ENCODE data around the gene LRRN4CL. TPM values are rescaled to one million over a fixed set of nuclear protein-coding genes. Genes with fewer than 3 reads are reported as not detected.

Gene LRRN4CL
- total RNA-seq, 2 experiments from 2014 or later, result 0.16 TPM; not detected in 1

DNA sequence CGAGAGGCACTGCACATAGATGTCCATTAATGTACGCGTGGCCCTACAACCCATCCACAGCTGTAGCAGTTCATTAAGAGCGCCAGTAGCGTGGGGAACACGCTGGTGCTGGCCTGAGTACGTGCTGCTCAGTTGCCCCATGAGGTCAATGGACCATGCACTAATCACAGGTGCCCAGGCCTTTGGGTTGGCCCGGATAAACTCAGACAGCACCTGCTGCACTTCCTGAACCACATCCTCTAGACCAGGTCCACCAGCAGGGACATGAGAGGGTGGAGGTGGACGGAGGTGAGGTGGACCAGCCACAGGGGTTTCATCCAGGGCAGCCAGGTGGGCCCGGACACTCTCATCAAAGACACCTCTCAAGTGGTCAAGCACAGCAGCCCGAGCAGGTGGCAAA, 39.8 kb downstream of the LRRN4CL start:
- no peak for ATAC-seq
- ChIA-PET POLR2A (interaction anchor here (0.6 to 4.1 kb wide), 4 partner anchors 15 to 78 kb away, joined by 3 to 21 read pairs (median 4); partner anchors contain the start of genes C11orf98, CSKMT and HNRNPUL2), CTCF (interaction anchor here (0.7 to 1.2 kb wide), 3 partner anchors 15 to 112 kb away, joined by 3 to 4 read pairs (median 3); partner anchors contain the start of genes POLR2G and TUT1)
- no peaks in the 10 kb centered on the region for H3K27me3 Mint-ChIP-seq
- peaks cover 20% of the 10 kb centered on the region for H3K36me3 Mint-ChIP-seq (ENCODE audit: low read depth)
- no peak for DNase-seq
- H3K9me3 Mint-ChIP-seq (ENCODE audit: low read depth), result no peaks in the 10 kb centered on the region
- intact Hi-C loops (cut with DNase I, micrococcal nuclease), result no loop called here
- no peak overlapping the region for H3K4me3 Mint-ChIP-seq
- no peak overlapping the region for H3K27ac Mint-ChIP-seq
- H3K4me1 Mint-ChIP-seq, result peaks cover 35% of the 10 kb centered on the region

DNA sequence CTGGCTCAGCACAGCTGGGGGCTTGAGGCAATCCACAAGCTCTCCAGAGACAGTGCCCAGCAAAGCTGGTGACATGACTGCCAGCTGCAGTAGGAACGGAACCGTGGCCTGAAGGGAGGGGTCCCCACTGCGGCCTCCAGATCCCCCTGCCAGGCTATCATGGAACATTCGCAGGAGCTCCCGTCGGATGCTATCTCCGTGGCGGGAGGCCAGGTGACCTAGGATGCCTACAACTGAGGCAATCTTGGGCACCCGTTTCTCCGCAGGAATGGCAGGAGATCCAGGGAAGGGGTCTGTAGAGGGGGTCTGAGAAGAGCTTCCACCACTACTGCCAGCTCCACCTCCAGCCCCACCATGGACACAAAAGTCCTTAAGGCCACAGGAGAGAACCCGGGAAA, 40.4 kb downstream of the LRRN4CL start:
- Mint-ChIP-seq H3K27me3 (no peaks in the 10 kb centered on the region), H3K27ac (no peak overlapping the region), H3K9me3 (ENCODE audit: low read depth) (no peaks in the 10 kb centered on the region), H3K4me1 (peaks cover 34% of the 10 kb centered on the region), H3K4me3 (no peak overlapping the region), H3K36me3 (ENCODE audit: low read depth) (peaks cover 24% of the 10 kb centered on the region)
- intact Hi-C loops (cut with DNase I, micrococcal nuclease), result no loop called here
- ChIA-PET POLR2A (interaction anchor here (1.4 to 4.1 kb wide), 2 partner anchors 16 to 78 kb away, joined by 4 to 21 read pairs; partner anchors contain the start of genes C11orf98, CSKMT and HNRNPUL2), CTCF (interaction anchor here (0.5 to 1.2 kb wide), 3 partner anchors 15 to 131 kb away, joined by 3 to 4 read pairs (median 4); partner anchors contain the start of gene TUT1)
- no peak for ATAC-seq
- no peak for DNase-seq

DNA sequence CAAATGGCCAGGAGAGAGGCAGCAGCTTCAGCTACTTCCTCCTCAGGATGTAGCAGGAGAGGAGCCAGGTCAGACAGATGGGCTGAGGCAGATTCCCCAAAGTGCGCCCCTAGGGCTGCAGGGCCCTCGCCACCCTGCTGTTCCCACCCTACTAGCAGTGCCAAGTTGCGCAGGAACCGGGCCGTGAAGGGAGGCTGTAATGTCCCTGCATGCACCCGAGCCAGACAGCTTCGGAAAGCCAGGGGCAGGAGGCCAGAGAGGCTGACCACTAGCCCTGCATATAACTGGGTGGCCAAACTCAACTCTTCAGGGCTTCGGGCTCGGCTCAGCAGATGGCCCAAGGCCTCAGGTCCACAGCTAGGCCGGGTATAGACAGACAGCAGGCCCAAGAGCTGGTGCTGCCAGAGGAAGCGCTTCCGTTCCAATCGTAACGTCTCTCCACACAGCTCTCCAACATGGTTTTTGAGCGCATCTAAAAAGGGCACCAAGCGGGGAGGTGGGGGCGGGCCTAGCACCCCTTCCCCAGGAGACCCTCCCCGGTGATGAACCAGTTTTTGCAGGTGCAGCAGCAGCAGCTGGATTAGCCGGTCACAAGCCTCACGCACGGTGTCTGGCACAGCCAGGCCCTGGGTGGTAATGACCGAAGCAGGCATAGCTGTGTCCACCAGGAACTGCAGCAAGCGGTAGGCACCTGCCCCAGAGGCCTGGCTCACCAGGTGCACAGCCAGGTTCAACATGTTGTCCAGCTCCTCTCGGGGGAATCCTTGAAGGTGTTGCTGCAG, 41.0 kb downstream of the LRRN4CL start:
- no peaks in the 10 kb centered on the region for H3K27me3 Mint-ChIP-seq
- H3K27ac Mint-ChIP-seq, result no peak overlapping the region
- no peak for ATAC-seq
- H3K4me3 Mint-ChIP-seq, result no peak overlapping the region
- no peaks in the 10 kb centered on the region for H3K9me3 Mint-ChIP-seq (ENCODE audit: low read depth)
- peaks cover 31% of the 10 kb centered on the region for H3K4me1 Mint-ChIP-seq
- ChIA-PET CTCF (interaction anchor here (0.5 to 1.2 kb wide), 4 partner anchors 16 to 131 kb away, joined by 3 to 4 read pairs (median 4); partner anchors contain the start of gene TUT1), POLR2A (interaction anchor here (4.1 kb wide), 1 partner anchor 16 kb away, joined by 21 read pairs; the partner anchor contains the start of genes C11orf98 and CSKMT)
- intact Hi-C loops (cut with DNase I, micrococcal nuclease), result no loop called here
- peaks cover 26% of the 10 kb centered on the region for H3K36me3 Mint-ChIP-seq (ENCODE audit: low read depth)
- DNase-seq, result no peak

DNA sequence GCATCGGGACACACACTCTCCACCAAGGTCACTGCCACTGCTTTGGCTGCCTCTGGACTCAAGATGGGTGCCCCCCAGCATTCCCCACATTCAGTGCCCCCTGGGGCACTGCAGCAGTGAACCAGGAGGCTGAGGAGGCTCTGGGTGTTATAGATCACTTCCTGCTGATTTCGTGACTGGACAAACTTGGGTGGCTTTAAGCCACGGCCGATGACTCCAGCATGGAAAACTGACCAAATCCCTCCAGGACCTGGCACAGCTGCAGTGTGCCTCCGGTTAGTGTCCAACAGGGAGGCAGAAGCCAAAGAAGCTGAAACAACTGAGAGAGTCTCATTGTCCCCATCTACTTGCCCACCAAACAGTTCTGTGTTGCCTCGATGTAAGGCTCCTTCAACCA, 41.7 kb downstream of the LRRN4CL start:
- intact Hi-C loops (cut with DNase I, micrococcal nuclease), result loop anchor here in 1 of 2 experiments (2.0 kb wide), 2 partner anchors 17 to 35 kb away; partner anchors contain the start of genes C11orf98, CSKMT, EML3 and ROM1
- CTCF ChIA-PET, result no interaction called here

DNA sequence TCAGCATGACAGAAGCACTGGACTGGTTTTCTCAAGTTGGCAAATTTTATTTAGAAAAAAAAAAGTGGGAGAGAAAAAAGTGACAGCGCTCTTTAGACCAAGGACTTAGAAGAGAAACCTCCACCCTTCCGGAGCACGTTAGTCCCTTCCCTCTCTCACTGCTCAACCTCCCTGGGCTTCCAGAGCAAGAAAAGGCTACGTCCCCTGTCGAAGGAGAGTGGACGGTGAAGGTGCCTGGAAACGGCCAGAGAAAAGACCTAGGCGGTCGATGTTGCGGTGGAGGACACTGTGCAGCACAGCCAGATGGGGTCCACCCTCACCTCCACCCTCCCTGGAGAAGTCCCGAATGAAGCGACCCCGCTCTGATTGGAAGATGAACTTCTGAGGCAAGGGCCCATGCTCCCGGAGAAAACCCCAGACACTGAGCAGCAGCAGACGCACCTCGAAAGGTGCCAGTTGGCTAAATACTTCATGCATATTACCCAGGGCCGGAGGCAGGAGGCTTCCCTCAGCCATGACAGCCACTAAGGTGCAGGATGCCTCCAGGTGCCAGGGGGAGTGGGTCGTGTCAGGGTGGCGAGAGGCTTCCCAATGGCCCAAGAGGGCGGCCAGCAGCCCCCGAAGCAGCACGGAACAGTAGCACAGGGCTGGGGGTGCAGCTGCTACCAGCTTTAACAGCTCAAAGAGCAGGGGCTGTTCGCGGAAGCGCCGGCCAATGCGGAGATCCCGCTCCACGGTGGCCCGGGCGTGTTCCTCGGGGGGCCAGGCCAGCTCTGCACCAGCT, 42.3 kb downstream of the LRRN4CL start:
- H3K27me3 Mint-ChIP-seq, result no peaks in the 10 kb centered on the region
- peak overlapping the region; percentile 93 for H3K27ac Mint-ChIP-seq

More for the DNA sequence above, 41.7 kb downstream of the LRRN4CL start:
- H3K36me3 Mint-ChIP-seq (ENCODE audit: low read depth), result peaks cover 32% of the 10 kb centered on the region
- no peak for ATAC-seq
- POLR2A ChIA-PET, result interaction anchor here (4.1 kb wide), 1 partner anchor 17 kb away, joined by 21 read pairs; the partner anchor contains the start of genes C11orf98 and CSKMT
- H3K4me3 Mint-ChIP-seq, result no peak overlapping the region
- no peak overlapping the region for H3K27ac Mint-ChIP-seq
- no peaks in the 10 kb centered on the region for H3K27me3 Mint-ChIP-seq
- DNase-seq, result no peak
- no peaks in the 10 kb centered on the region for H3K9me3 Mint-ChIP-seq (ENCODE audit: low read depth)
- H3K4me1 Mint-ChIP-seq, result peaks cover 35% of the 10 kb centered on the region

DNA sequence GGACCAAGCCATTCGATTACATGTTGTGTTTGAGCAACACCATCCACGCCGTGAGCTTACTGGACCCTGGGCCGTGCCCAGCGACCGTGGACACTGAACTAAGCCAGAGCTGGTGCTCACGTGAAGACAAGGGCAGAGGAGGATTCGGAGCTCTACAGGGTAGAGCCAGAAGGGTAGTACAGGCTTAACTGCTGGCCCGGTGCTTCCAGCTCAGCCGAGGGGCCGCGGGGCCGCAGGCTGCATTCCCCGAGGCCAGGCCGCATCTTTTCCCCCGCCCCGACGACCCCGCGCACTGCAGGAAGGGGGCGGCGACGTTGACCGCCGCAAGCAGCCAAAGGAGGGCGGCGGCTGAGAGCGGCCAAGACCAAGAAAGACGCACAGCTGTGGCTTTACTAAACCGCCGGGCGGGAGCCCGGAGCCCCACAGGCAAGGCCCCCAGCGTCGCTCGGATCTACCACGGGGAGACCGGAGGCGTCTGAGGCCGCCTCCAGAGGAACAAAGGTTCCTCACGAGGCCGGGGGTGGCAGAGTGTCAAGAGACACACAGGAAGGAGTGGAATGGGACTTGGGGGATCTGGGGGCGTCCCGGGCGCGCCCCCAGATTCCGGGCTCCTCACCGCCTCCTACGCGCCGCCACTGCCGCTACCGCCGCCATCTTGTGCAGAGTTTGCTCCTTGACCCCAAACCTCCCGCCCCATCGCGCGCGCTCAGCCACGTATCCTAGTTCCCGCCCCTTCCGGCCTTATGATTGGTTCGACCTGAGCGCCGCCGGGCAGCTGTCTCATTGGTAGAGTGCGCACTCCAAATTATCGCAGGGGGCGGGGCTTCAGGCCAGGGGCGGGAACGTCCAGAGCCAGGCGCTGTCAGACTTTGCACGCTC, 43.1 kb downstream of the LRRN4CL start, which contains the start of gene GANAB:
Gene GANAB, minus strand, starts transcription at position 668 of the 879 bp plus-strand sequence. Its CDS starts 14 bp downstream, at position 654.
- peaks cover 29% of the 10 kb centered on the region for H3K36me3 Mint-ChIP-seq (ENCODE audit: low read depth)
- ChIA-PET POLR2A (interaction anchor here (0.5 to 4.1 kb wide), 15 partner anchors 19 to 241 kb away, joined by 3 to 21 read pairs (median 5); partner anchors contain the start of genes B3GAT3, C11orf98, CSKMT and EEF1G), CTCF (interaction anchor here (0.5 to 1.9 kb wide), 10 partner anchors 8 to 1655 kb away, joined by 3 to 6 read pairs (median 3); partner anchors contain the start of genes HNRNPUL2 and POLR2G)
- DNase-seq (peak; percentile 100), ATAC-seq (peak; percentile 99)
- peak within 1 kb of the TSS; percentile 93 for H3K27ac Mint-ChIP-seq
- H3K4me3 Mint-ChIP-seq, result peak within 1 kb of the TSS; percentile 93
- H3K4me1 Mint-ChIP-seq, result peaks cover 34% of the 10 kb centered on the region
- intact Hi-C loops (cut with DNase I, micrococcal nuclease), result loop anchor here (1.0 to 2.0 kb wide), 13 partner anchors 19 to 235 kb away; partner anchors contain the start of genes C11orf98 (in 2 of the 2), CSKMT (in 2 of the 2), EML3 (in 2 of the 2) and EEF1G (in 1 of the 2)
- H3K9me3 Mint-ChIP-seq (ENCODE audit: low read depth), result no peaks in the 10 kb centered on the region
- no peaks in the 10 kb centered on the region for H3K27me3 Mint-ChIP-seq

More for the DNA sequence above, 42.3 kb downstream of the LRRN4CL start:
- intact Hi-C loops (cut with DNase I, micrococcal nuclease), result loop anchor here (1.0 to 2.0 kb wide), 13 partner anchors 18 to 234 kb away; partner anchors contain the start of genes C11orf98 (in 2 of the 2), CSKMT (in 2 of the 2), EML3 (in 2 of the 2) and EEF1G (in 1 of the 2)
- ChIA-PET CTCF (interaction anchor here (0.6 to 1.6 kb wide), 4 partner anchors 9 to 115 kb away, joined by 3 to 6 read pairs (median 4); partner anchors contain the start of gene POLR2G), POLR2A (interaction anchor here (0.6 to 4.1 kb wide), 11 partner anchors 18 to 228 kb away, joined by 3 to 21 read pairs (median 8); partner anchors contain the start of genes B3GAT3, C11orf98, CSKMT and EEF1G)
- Mint-ChIP-seq H3K36me3 (ENCODE audit: low read depth) (peaks cover 29% of the 10 kb centered on the region), H3K4me1 (peaks cover 33% of the 10 kb centered on the region), H3K9me3 (ENCODE audit: low read depth) (no peaks in the 10 kb centered on the region), H3K4me3 (peak overlapping the region; percentile 93)
- no peak for DNase-seq
- no peak for ATAC-seq

DNA sequence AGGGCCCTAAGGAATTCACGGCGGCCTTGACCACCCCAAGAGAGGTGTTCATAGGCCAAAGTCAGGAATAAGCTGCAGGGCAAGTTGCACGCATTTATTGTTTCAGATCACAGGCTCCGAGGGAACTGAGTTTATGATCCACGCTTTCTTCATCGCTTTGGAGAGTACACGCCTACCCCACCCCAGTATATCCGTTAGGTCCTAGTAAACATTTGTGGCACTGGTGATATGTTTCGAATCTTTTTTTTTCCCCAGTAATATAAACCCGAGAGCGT, 43.7 kb downstream of the LRRN4CL start:
- DNase-seq, result no peak
- H3K27ac Mint-ChIP-seq, result peak overlapping the region; percentile 93
- POLR2A ChIA-PET, result interaction anchor here (0.6 to 4.1 kb wide), 11 partner anchors 19 to 210 kb away, joined by 3 to 21 read pairs (median 7); partner anchors contain the start of genes B3GAT3, C11orf98, CSKMT and LBHD1
- no peaks in the 10 kb centered on the region for H3K9me3 Mint-ChIP-seq (ENCODE audit: low read depth)
- H3K27me3 Mint-ChIP-seq, result no peaks in the 10 kb centered on the region
- ATAC-seq, result no peak
- H3K36me3 Mint-ChIP-seq (ENCODE audit: low read depth), result peaks cover 32% of the 10 kb centered on the region
- CTCF ChIA-PET, result interaction anchor here (0.6 to 1.9 kb wide), 7 partner anchors 10 to 1603 kb away, joined by 3 to 6 read pairs (median 3); partner anchors contain the start of genes HNRNPUL2 and POLR2G
- H3K4me1 Mint-ChIP-seq, result peaks cover 34% of the 10 kb centered on the region
- intact Hi-C loops (cut with DNase I, micrococcal nuclease), result no loop called here
- H3K4me3 Mint-ChIP-seq, result peak overlapping the region; percentile 93

DNA sequence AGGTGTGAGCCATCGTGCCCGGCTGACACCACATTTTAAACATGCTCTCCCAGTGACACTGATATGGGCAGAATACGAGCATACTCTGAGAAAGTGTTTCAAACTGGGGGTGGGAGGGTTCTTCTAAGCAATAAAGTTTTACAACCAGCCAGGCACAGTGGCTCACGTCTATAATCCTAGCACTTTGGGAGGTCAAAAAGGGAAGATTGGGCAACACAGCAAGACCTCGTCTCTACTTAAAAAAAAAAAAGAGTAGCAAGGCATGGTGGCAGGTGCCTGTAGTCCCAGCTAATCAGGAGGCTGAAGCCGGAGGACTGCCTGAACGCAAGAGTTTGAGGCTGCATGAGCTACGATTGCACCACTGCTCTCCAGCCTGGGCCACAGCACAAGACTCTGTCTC, 45.1 kb downstream of the LRRN4CL start:
- ATAC-seq (no peak), DNase-seq (no peak)
- H3K27ac Mint-ChIP-seq, result peak overlapping the region; percentile 55
- intact Hi-C loops (cut with DNase I, micrococcal nuclease), result no loop called here
- peaks cover 36% of the 10 kb centered on the region for H3K36me3 Mint-ChIP-seq (ENCODE audit: low read depth)
- peaks cover 3% of the 10 kb centered on the region for H3K9me3 Mint-ChIP-seq (ENCODE audit: low read depth)
- no peaks in the 10 kb centered on the region for H3K27me3 Mint-ChIP-seq
- CTCF ChIA-PET, result interaction anchor here (0.6 to 1.9 kb wide), 4 partner anchors 16 to 220 kb away, joined by 3 to 5 read pairs (median 4); no protein-coding TSS in a partner anchor
- peak overlapping the region; percentile 32 for H3K4me3 Mint-ChIP-seq
- peaks cover 43% of the 10 kb centered on the region for H3K4me1 Mint-ChIP-seq
- POLR2A ChIA-PET, result interaction anchor here (1.0 to 3.2 kb wide), 4 partner anchors 10 to 197 kb away, joined by 3 to 13 read pairs (median 6); partner anchors contain the start of genes TUT1 and ZBTB3
